GM15510 (cell line): Measurements from ENCODE around the gene POLG.

Source experiments
- POLR2A ChIP-seq: IDR thresholded peaks from 3 replicates; pipeline ENCODE4 v1.6.1; 2011; ENCODE audit warnings: borderline replicate concordance; ENCODE audit not compliant: insufficient read length; ENCODE audit errors: extremely low read depth

The POLG gene

GRCh38 chr15:89363770-89364169 is 29.1 kb upstream of the POLG start:
- no peak for TF ChIP-seq POLR2A

DNA sequence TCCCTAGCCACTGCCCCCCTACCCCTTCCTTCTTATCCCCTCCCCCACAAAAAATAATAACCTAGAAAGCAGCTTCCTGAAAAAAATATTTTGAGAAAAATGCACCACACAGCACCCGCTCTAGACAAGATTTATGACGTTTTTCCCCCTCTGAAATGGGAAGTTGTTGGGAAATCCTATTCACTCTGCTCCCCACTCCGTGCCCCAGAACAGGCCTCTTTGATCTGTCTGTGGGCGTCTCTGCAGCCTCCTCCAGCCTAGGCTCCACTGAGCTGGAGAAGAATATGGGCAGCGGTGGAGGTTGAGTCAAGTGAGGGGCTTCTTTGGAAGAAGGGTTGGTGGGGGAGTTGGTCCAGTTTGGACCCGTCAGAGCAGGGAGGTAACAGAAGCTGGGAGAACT is 28.5 kb upstream of the POLG start:
- TF ChIP-seq POLR2A, result no peak

DNA sequence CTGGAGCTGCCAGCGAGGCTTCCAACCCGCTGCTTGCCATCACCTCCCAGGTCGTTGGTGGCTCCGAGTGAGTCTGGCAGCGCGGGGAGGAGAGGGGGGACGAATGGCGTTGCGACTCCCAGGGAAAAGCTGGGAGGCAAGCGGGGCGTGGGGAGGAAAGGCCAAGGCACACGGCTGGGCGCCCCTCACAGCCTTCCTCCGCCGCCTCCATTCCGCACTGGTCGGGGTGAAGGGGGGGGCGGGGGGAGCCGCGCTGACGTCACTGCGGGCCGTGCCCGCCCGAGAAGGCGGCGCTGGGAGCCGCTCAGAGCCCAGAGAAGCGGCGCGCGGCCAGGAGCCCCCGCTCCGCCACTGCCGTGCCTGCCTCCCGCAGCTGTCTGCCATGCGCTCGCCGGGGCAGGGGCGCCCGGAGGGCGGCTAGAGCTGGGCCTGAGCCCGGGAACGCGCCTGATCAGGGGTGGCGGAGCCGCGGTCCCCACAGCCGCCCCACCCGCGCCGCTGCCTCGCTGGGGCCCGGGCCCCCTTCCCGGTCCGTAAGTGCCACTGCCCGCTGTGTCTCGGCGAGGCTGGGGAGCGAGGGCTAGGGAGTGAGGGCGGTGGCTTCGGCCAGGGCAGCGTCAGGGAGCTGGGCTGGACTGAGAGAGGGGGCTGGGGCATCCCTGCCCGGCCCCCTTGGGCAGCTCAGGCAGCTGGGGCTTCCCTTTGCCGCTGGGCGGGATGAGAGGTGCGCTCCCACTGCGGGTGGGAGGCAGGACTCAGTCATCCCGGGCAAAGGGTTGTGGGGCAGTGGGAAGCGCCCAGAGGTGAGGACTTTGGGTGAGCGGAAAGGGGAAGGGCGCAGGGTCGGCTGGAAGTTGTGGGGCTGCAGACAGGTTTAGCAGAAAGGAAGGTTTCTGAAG is 27.8 kb upstream of the POLG start:
- no peak for TF ChIP-seq POLR2A

GRCh38 chr15:89361451-89362202 is 27.0 kb upstream of the POLG start:
- no peak for TF ChIP-seq POLR2A

DNA sequence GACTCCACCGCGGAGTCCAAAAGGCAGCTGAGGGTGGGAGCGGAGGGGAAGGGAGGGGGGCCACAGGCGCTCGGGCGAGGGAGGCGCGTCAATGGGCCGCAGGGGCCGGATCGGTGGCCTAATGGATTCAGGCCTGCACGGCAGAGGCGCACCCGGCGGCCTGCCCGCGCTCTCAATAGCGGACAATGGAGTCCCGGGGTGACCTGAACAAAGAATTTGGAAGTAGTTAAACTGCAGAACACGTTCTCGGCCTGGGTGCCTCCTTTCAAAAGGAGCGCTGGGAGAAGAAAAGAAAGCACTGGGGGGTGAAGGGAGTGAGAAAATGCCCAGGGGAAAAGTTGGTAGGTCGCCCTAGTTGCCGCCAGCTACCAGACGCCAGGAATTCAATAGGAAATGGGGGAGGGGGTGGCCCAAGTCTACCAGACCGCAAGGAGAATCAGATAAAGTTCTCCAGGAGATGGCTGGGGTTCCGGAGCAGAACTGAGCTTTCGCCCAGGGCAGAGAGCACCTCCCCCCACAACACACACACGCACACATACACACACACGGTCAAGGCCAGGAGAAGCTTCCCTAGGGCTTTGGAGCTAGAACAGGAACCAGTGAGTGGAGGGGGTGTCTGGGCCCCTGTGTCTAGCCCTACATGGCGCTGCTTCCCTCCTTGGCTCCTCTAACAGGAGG is 25.8 kb upstream of the POLG start:
- TF ChIP-seq POLR2A, result no peak

DNA sequence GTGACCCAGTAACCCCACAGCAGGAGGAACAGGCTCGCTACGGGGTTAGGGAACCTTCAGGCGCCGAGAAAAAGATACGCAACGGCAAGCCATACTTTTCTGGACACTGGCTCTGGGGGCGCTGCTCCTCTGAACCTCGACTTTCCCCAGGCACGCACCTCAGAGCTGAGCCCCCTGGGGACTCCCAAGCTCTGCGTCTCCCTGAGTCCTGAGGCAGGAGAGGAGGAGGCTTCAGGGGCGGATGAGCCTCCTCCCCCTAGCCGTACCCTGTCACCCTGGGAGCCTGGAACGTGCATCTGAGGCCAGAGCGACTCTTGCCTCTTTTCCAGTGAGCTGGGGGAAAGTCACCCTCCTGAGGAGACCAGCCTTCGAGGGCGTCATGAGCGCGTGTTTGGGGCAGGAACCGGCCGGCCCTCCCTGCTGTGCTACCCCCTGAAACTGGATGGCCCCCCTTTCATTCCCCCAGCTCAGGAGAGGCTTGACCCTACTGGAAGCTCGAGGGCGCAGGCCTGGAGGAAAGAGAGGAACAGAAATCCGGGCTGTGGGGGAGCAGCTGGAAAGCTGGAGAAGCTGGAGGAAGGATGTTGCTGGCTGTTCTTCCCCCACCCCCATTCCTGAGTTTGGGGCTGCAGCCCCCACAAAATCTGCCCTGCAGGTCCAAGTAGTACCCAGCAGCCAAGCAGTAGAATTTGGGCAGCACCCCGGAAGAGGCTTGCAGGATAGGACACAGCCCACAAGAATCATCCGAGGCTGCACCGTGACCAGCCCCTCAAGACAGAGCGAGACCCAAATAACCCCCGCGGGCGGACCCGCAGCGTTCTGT is 25.1 kb upstream of the POLG start:
- TF ChIP-seq POLR2A, result no peak

DNA sequence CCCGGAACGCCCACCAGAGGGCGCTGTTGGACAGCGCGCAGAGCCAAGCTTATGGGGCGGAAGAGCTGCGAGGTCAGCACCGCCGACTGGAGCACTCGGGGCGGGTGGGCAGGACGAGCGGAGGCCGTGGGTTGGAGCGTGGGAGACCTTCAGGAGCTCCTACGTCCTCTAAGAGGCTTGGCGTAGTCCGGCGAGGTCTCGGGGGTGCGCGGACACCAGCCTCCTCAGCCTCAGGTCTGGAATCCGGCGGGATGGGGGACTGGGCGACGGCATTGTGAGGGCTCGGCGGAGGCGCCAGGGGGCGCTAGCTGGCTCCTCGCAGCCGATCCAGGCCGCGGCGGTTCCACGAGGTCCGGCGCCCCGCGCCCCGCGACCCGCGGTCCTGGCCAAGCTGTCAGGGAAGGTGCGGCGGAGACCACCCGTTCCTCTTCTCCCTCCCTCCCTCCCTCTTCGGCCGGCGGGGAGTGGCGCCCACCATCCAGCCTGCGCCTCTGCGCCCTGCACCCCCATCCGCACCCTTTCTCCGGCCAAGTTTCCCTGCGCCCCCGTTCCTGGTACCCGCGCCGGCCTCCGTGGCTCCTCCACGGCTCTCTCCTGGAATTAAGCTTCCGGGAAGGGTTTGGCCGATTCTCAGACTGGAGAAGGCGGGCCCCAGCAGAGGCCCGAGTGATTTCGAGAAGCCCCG is 24.3 kb upstream of the POLG start:
- TF ChIP-seq POLR2A, result no peak

DNA sequence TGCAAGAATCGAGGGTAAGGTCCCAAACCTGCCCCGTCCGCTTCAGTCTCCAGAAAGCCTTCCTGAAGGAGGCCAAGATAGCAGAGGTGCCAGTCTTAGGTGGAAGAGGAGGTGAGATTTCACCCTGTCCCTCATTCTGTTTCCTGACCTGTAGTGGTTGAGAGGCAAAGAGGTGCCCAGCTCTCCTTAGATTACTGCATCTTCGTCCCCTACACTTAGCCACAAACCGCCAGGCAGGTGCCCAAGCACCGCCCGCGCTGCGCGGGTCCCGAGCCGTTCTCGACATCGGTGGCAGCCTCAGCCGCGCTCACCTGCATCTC is 23.8 kb upstream of the POLG start:
- TF ChIP-seq POLR2A, result no peak

DNA sequence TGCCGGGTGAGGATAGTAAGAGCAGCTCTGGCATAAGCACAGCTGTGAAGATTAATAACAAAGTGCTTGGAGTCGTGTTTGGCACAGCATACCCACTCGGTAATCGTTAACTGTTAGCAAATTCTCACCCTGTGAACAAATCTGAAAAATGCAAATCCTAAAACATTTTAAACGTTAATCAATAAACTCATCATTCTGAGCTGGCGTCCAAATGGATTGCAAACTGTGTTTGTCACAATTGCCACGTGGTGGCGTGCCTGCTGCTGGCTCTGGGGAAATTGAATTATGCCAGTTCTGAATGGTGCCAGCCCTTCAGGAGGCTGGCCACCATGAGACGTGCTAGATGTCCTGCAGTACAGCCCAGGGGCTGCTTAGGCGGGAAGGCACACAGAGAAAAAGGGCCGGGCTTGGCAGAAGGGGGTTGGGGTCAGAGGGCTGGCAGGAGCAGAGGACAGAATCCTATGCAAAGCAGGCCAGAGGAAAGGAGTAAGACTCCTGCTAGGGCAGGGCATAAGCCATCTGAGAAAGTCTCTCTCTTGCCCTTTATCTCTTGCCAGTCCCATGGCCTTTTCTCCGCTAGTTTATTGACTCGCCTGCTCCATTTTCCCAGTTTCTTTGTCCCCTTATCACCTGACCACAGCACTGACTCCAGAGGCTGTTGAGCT is 22.1 kb upstream of the POLG start:
- no peak for TF ChIP-seq POLR2A

- TF ChIP-seq POLR2A, result no peak
These were observed 19.4 kb upstream of the POLG start for GRCh38 chr15:89353991-89354390.

DNA sequence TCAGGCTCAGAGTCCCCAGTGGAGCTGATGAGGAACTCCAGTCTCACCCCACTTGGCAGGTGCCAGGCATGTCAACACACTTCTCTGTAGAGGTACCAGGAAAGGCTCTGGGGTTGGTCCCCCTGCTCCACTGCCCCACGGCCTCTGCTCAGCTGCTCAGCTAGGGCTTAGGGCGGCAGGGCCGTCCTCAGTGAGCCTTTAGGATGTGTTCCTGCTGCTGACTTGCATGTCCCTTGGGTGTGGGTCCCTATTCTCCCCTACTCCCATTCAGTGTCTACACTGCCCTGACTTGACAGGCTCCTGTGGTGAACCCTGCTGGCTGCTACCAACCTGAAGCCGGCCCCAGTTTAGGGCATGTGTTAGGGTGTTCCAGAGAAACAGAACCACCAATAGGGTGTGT is 17.9 kb upstream of the POLG start:
- no peak for TF ChIP-seq POLR2A

DNA sequence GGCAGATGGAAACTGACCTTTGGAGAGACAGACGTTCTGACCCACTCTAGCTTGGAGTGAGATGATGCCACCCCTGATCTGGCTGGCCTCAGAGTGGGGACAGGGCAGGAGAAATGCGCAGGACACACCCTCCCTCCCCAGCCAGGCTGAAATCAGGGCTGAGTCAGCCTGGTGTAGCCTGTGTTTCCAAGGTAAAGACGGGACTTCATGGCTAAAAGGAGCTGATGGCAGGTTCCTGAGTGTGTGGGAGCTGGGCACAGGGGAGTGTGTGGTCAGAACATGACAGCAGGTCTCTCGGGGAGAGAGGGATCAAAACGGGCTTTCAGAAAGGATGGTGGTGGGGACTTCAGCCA is 14.6 kb upstream of the POLG start:
- TF ChIP-seq POLR2A, result no peak

GRCh38 chr15:89346516-89347231 is 12.1 kb upstream of the POLG start:
- TF ChIP-seq POLR2A, result no peak
